Hematopoietic multipotent progenitor cell (in vitro differentiated cells): ENCODE results near the gene FH. TPM values are rescaled to one million over a fixed set of nuclear protein-coding genes. Genes with fewer than 3 reads are reported as not detected.

Experiments
- DNase-seq, 3 donors: peaks; one replicate each; pipeline ENCODE4 v3.0.0-alpha.2; 2011 to 2015; ENCODE audit warnings: low read depth in 2 of 3, low spot score in 2 of 3
- total RNA-seq: library from RNA; depleted of rRNA; stranded (reverse); fragments of >200 nt; gene quantifications from one replicate; pipeline ENCODE4 v1.2.3, GENCODE V29; 2012

FH gene
- total RNA-seq: 20.5 TPM

DNA sequence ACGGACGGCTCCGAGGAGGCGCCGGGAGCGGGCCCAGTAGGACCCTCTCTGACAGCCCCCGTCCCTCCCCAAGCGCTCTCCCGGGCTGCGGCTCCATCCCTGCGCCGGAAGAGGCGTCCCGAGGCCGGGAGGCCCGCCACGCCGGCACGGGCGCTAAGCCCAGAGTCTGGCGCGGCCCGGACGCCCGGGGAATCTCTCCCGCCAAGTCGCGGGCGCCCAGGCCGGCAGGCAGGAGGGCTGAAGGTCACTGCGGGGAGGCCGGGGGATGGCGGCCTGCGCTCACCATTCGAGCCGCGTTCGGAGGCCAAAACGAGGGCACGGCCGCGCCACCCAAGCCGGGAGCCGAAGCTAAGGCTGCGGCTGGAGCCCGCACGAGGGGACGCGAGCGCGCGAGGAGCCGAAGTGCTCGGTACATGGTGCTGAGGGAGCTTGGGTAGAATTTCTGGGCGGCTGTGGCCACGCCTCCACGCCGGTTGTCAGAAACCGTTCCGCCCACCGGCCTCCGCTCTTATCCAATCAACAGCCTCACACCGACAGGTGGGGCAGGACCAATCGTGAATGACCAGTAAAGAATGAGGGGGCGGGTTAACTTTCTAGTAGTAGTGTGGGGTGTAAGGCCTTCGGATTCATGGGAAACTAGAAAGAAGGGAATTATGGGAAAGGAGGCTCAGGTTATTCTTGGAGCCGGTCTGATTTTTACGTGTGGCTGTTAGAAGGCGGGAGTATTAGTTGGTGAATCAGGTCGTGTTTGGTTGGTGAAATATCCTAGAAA lies at the start of gene FH:
Gene FH, minus strand, starts transcription at position 448 of the 772 bp plus-strand sequence. Its CDS starts 33 bp downstream, at position 415.
- DNase-seq: peak; percentile 84 to 96 (median 96)

- no peak for DNase-seq
These were observed 41.3 kb upstream of the FH start for GRCh38 chr1:241560849-241561187.

GRCh38 chr1:241560146-241560848 lies 40.7 kb upstream of the FH start:
- DNase-seq: no peak

GRCh38 chr1:241557551-241558193 lies 38.1 kb upstream of the FH start:
- DNase-seq: no peak

DNA sequence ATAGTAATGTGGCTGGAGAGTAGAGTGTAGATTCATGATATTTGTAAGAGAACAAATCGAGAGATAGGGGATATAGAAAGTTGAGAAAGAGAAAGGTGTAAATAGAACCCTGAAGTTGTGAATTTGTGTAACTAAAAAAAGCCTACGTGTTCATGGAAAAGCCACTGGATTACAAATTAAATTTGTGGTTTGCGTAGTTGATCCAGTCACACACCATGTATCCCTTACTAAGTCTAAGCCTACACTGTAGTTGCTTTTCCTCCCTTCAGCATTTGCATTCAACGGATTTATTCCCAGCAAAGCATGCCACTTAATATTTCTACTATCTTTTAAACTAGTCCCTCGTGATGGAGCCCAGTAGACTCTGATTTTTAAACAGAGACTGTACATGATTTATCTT lies 37.5 kb upstream of the FH start:
- no peak for DNase-seq

DNA sequence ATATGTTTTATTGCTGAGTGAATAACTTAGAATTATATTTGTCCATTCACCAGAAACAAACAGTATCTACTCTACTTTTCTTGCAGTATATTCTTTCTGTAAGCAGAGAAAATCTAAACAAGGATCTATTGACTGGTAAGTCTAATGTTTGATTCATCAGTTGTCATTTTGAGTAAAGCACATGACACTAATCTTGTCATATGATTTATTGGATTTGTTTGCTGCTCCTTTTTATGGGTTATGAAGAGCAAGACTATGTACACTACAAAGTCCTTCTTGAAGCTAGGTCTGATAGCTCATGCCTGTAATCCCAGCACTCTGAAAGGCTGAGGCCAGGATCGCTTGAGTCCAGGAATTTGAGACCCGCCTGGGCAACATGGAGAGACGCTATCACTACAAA lies 36.0 kb upstream of the FH start:
- no peak for DNase-seq

- no peak for DNase-seq
These were observed 34.5 kb upstream of the FH start for GRCh38 chr1:241553886-241554592.

GRCh38 chr1:241551759-241552638 lies 32.4 kb upstream of the FH start:
- peak; percentile 28 to 88 (median 80) for DNase-seq

DNA sequence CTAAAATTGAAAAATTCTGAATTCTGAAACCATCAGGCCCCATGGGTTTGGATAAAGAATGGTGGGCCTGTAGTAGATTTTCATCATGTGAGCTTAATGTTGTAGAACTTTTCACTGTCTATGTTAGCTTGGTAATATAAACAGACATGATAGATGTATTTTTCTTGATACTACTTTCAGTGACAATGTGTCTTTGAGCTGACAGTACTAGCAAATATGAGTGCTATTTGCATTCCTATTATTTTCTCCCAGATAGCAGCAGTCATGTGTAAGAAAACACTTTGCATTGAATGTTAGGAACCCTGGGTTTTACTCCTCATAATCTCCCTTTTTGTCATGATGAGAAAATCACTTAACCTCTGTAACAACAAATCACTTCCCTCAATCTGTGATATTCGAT lies 30.8 kb upstream of the FH start:
- DNase-seq: no peak

DNA sequence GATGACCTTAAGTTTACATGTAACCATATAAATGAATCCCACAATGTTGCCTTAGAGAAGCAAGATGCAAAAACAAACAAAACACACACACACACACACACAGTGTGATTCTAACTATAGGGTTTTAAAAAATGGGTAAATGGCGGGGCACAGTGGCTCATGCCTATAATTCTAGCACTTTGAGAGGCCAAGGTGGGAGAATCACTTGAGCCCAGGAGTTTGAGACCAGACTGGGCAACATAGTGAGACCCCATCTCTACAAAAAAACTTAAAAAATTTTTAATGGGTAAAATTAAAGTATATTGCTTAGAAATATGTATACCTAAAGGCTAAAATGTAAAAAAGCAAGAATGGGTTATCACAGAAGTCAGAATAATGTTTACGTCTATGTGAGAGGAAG lies 28.5 kb upstream of the FH start:
- no peak for DNase-seq

DNA sequence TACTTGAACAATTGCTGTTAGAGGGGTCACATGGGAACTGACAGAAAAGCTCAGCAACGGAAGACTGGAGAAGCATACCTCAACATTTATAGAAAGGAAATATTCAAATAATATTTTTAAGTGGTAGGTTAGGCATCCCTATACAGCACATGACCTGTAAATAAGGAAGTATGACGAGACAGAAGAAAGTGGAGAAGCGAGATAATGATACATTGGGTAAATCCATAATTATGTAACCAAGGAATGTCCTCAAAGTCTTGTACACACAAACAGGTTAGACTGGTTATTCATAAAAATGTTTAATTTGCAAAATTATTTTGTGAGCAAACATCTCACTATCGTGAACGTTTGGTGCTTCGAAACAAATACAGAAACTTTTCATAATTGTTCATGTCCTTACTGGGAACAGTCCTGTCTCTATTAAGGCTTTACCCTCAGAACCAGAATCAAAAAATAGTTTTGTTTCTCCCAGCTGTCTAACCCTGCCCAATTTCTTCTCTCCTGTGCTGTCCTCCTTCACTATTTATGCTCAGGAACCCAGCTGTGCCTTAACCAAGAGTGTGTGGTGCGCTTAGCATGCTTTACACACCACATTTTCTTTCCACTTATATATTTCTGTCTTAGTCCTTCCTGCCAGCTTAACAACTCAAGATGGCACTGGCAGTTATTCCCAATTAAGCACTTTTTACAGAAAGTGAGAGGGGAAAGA lies 22.8 kb upstream of the FH start:
- DNase-seq: no peak

DNA sequence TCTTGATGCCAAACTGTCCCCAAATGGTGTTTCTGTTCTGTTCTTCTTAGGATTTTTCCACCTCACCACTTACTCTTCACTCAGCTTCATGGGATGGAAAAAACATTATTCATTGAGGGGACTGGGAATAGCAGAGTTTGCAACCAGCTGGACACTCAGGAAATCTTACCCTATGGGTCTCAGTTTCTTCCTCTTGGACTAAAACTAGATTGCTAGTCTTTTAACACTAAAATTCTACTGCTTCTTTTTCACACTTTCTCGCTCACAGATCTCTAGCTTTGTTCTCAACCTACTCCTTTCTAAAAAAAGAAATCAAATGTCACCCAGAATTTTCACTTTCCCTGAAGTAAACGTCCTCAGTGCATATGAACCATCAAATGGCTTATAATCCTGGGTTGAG lies 17.4 kb upstream of the FH start:
- no peak for DNase-seq

GRCh38 chr1:241536304-241536703 lies 16.7 kb upstream of the FH start:
- DNase-seq: no peak

- DNase-seq: no peak
These were observed 14.0 kb upstream of the FH start for GRCh38 chr1:241533326-241534115.

GRCh38 chr1:241532864-241533263 lies 13.3 kb upstream of the FH start:
- DNase-seq: no peak

DNA sequence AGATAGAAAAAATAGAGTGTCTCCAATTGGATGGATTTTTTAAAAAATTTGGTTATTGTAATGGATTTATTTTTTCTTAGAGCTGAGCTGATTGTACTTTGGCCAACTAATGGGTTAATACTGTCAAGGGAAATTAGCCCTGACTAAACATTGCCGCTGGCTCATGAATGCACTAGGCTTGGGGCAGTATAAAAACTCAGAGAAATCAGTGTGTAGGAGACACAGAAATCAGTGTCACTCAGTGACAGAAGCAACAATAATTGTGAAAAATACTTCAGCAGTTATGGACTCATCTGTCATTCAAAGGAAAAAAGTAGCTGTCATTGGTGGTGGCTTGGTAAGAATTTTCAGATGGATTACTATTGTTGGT lies 12.6 kb upstream of the FH start, which contains the start of gene KMO:
Gene KMO, plus strand, starts transcription at position 217 of the 370 bp plus-strand sequence. Its CDS starts 67 bp downstream, at position 284.
- no peak for DNase-seq

DNA sequence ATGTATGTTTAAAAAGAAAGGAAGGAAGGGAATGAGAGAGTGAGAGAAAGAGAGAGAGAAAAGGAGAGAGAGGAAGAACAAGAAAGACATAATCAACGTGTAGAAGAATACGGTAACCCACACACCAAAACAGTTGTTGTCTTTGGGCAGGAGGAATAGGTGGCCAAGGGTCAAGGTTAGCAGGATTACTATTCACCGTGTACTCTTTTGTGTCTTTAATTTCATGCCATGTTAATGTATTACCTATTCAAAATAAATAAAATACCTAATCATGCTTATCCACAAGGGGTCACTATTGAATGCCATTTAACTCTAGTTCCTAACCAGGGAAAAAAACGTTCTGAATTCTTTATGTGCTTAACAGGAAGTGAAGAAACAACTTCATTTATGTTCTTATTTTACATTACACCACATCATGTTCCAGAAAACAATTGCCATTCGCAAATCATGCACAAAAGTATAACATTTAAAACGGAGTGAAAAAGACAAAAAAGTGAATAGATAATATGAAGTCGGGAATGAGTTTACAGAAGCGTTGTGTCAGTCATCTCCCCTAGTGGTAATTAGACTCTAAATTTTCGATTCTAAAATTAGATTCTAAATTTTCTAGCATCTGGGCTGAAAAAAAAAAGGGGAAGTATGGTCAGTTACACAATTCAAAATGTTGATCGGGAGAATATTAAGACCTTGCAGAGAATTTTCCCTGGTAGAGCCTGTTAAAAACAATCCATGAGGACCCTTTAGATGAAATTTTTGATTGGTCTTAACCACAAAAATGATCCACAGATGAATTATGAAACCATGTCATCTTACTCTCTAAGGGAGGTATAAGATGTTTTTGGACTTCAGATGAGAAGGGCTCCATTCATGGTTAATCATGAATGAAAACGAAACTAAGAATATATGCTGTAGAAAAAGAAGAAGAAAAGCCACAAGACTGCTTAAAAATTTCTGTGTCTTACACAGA lies 11.9 kb upstream of the FH start:
- DNase-seq: peak; percentile 28 to 91 (median 80)

- no peak for DNase-seq
These were observed 7.6 kb upstream of the FH start for GRCh38 chr1:241527146-241527545.
